ENCODE results near the gene RPS27.

GRCh38 chr1:153945795-153946621, 44.6 kb upstream of the RPS27 start:
- TF ChIP-seq, protein P1, sequence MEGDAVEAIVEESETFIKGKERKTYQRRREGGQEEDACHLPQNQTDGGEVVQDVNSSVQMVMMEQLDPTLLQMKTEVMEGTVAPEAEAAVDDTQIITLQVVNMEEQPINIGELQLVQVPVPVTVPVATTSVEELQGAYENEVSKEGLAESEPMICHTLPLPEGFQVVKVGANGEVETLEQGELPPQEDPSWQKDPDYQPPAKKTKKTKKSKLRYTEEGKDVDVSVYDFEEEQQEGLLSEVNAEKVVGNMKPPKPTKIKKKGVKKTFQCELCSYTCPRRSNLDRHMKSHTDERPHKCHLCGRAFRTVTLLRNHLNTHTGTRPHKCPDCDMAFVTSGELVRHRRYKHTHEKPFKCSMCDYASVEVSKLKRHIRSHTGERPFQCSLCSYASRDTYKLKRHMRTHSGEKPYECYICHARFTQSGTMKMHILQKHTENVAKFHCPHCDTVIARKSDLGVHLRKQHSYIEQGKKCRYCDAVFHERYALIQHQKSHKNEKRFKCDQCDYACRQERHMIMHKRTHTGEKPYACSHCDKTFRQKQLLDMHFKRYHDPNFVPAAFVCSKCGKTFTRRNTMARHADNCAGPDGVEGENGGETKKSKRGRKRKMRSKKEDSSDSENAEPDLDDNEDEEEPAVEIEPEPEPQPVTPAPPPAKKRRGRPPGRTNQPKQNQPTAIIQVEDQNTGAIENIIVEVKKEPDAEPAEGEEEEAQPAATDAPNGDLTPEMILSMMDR (IDR thresholded peaks at IDR 0.05) = no peak
- no peak for TF ChIP-seq EZH2 (IDR thresholded peaks at IDR 0.05; ENCODE audit: borderline replicate concordance, insufficient read depth, low read depth, low read length, poor library complexity, severe bottlenecking)
